Endothelial cell of umbilical vein (primary cell): ENCODE measurements around the gene RSPH6A. TPM values are rescaled to one million over a fixed set of nuclear protein-coding genes. Genes with fewer than 3 reads are reported as not detected.

ENCODE experiments used
- BruUV-seq: library from RNA; stranded (reverse); fragments of 400-500 nt; replicated peaks from 2 replicates; lab custom pipeline; 2021; lab: Mats Ljungman, UMichigan
- CTCF ChIA-PET: fragments of 300-600, 350-600 bp; sonication (Branson Sonifier 250); formaldehyde crosslinking; loops from one replicate; lab custom pipeline; 2021; ENCODE audit warnings: antibody characterized with exemption, inconsistent platforms; lab: Charles Lee
- POLR2A ChIA-PET: fragments of 300-600, 350-600 bp; sonication (Branson Sonifier 250); formaldehyde crosslinking; loops from one replicate; lab custom pipeline; 2021; ENCODE audit warnings: antibody characterized with exemption, inconsistent platforms; lab: Charles Lee
- DNase-seq: peaks from one replicate; pipeline ENCODE4 v3.0.0-alpha.2; 2011; ENCODE audit warnings: low read depth, low spot score
- FAIRE-seq: peaks from 2 replicates; lab custom pipeline; 2011; peaks lifted over from hg19 to GRCh38; lab: Jason Lieb, UNC
- H2AFZ ChIP-seq: 2 replicates; pipeline ENCODE4 v1.6.0; 2012; ENCODE audit warnings: low read depth, low read length, control low read depth, inconsistent platforms
- H3K27ac ChIP-seq: 2 replicates; pipeline ENCODE4 v1.5.1; 2011; ENCODE audit warnings: low read depth, mild to moderate bottlenecking, control low read depth, low read length, moderate library complexity; ENCODE audit not compliant: insufficient read depth
- H3K27me3 ChIP-seq, 2 experiments: 2 replicates each; pipeline versions ENCODE4 v1.6.0 to v1.6.1; 2011; ENCODE audit warnings: low read length in 2 of 2, mixed read lengths in 1 of 2; ENCODE audit not compliant: control insufficient read depth in 2 of 2, insufficient read depth in 2 of 2
- H3K36me3 ChIP-seq, 2 experiments: 2 replicates in 1 of 2; 3 replicates in 1 of 2; pipeline ENCODE4 v1.5.1; 2011; ENCODE audit warnings: low read length in 2 of 2, mild to moderate bottlenecking in 1 of 2, moderate library complexity in 1 of 2; ENCODE audit not compliant: control insufficient read depth in 2 of 2, insufficient read depth in 2 of 2; ENCODE audit errors: extremely low read depth in 1 of 2
- H3K4me1 ChIP-seq: 3 replicates; pipeline ENCODE4 v1.5.1; 2011; ENCODE audit warnings: mild to moderate bottlenecking, low read length; ENCODE audit not compliant: control insufficient read depth, insufficient read depth; ENCODE audit errors: extremely low read depth
- H3K4me2 ChIP-seq: 2 replicates; pipeline ENCODE4 v1.6.1; 2011; ENCODE audit warnings: low read length, control low read depth, mixed read lengths; ENCODE audit not compliant: insufficient read depth
- H3K4me3 ChIP-seq, 3 experiments: fragments of 200-600 bp in 1 of 3; sonication (generic), shearing (Covaris generic) in 1 of 3; replicated peaks in 1 of 3; 2 replicates each; pipeline ENCODE4 v1.5.1; 2011 to 2016; ENCODE audit warnings: control low read depth in 3 of 3, low read length in 3 of 3, mild to moderate bottlenecking in 2 of 3, inconsistent platforms in 1 of 3, low read depth in 1 of 3, moderate library complexity in 1 of 3; ENCODE audit not compliant: insufficient read depth in 1 of 3
- H3K79me2 ChIP-seq: 2 replicates; pipeline ENCODE4 v1.6.0; 2012; ENCODE audit warnings: low read length, inconsistent platforms; ENCODE audit not compliant: control insufficient read depth, insufficient read depth
- H3K9ac ChIP-seq: replicated peaks from 2 replicates; pipeline ENCODE3; 2011; ENCODE audit warnings: low read length, control low read depth; ENCODE audit not compliant: insufficient read depth; ENCODE audit errors: extremely low read depth
- H3K9me1 ChIP-seq: replicated peaks from 3 replicates; pipeline ENCODE4 v1.6.0; 2011; ENCODE audit warnings: mild to moderate bottlenecking, low read length; ENCODE audit not compliant: control insufficient read depth, insufficient read depth; ENCODE audit errors: extremely low read depth
- H3K9me3 ChIP-seq: replicated peaks from 2 replicates; pipeline ENCODE4 v1.5.1; 2012; ENCODE audit warnings: low read length, inconsistent platforms; ENCODE audit not compliant: control insufficient read depth, insufficient read depth
- H4K20me1 ChIP-seq: replicated peaks from 2 replicates; pipeline ENCODE3; 2011; ENCODE audit warnings: mild to moderate bottlenecking, low read length; ENCODE audit not compliant: control insufficient read depth, insufficient read depth; ENCODE audit errors: extremely low read depth
- EZH2 ChIP-seq: IDR thresholded peaks from 2 replicates; pipeline ENCODE4 v1.6.1; 2012; ENCODE audit warnings: borderline replicate concordance, low read depth, mild to moderate bottlenecking, moderate library complexity, low read length, inconsistent platforms; ENCODE audit not compliant: severe bottlenecking
- FOS ChIP-seq: IDR thresholded peaks from 2 replicates; pipeline ENCODE4 v1.6.1; 2011; ENCODE audit warnings: mild to moderate bottlenecking, low read length, moderate library complexity, borderline replicate concordance; ENCODE audit not compliant: insufficient read depth
- GATA2 ChIP-seq: IDR thresholded peaks from 2 replicates; pipeline ENCODE4 v1.7.0; 2011; ENCODE audit warnings: low read depth, mild to moderate bottlenecking, moderate library complexity, mixed read lengths, low read length; ENCODE audit not compliant: insufficient read length, insufficient read depth
- JUN ChIP-seq: IDR thresholded peaks from 2 replicates; pipeline ENCODE4 v1.6.1; 2011; ENCODE audit warnings: borderline replicate concordance, low read depth; ENCODE audit not compliant: insufficient read length, insufficient read depth
- MAX ChIP-seq: IDR thresholded peaks from 2 replicates; pipeline ENCODE4 v1.6.1; 2011; ENCODE audit not compliant: insufficient read depth, insufficient read length
- MYC ChIP-seq: IDR thresholded peaks from one replicate; pipeline ENCODE4 v1.6.1; 2011; ENCODE audit warnings: mild to moderate bottlenecking, low read depth, low read length
- POLR2A ChIP-seq: IDR thresholded peaks from 2 replicates; pipeline ENCODE4 v1.6.1; 2012; ENCODE audit warnings: low read depth, mild to moderate bottlenecking, control low read depth, low read length
- POLR2AphosphoS5 ChIP-seq: IDR thresholded peaks from 2 replicates; pipeline ENCODE4 v1.6.1; 2012; ENCODE audit warnings: low read depth, mild to moderate bottlenecking, control low read depth, low read length, moderate library complexity; ENCODE audit not compliant: insufficient read depth
- dilution Hi-C: fragments of 300-500 bp; cut with MboI; formaldehyde crosslinking; loops from one replicate; pipeline ENCODE4 v1.15.0; 2019; ENCODE audit warnings: low sequenced_read_pairs; ENCODE audit not compliant: extremely low pct_ligation_motif_present
- intact Hi-C: fragments of 100-400 bp; cut with micrococcal nuclease; formaldehyde crosslinking; loops from one replicate; pipeline ENCODE4 v1.10.0; 2022
- polyA plus RNA-seq, 4 experiments: library from polyadenylated mRNA; depleted of rRNA in 3 of 4; stranded (reverse) in 3 of 4; unstranded in 1 of 4; fragments of >200 nt; gene quantifications; 2 replicates each; pipeline versions ENCODE4 v1.2.1 to v1.2.3, GENCODE V29; 2011 to 2012; ENCODE audit warnings: missing spikeins in 1 of 4
- total RNA-seq: library from RNA; stranded (reverse); gene quantifications from 2 replicates; pipeline ENCODE4 v1.2.3, GENCODE V29; 2021
- TF ChIP-seq, protein P1 (sequence below), 2 donors: IDR thresholded peaks; 1 replicate in 1 of 2; 2 replicates in 1 of 2; pipeline ENCODE4 v1.5.1; 2011; ENCODE audit warnings: low read length in 2 of 2, mild to moderate bottlenecking in 2 of 2, moderate library complexity in 2 of 2, control low read depth in 1 of 2, inconsistent platforms in 1 of 2, low read depth in 1 of 2; ENCODE audit not compliant: insufficient read depth in 1 of 2; ENCODE audit errors: extremely low read depth in 1 of 2

The RSPH6A gene
- total and polyA plus RNA-seq, 2 donors (not counting 3 experiments of a cell fraction or from before 2014, with no cell fraction given) = 0.03 to 0.62 TPM

DNA sequence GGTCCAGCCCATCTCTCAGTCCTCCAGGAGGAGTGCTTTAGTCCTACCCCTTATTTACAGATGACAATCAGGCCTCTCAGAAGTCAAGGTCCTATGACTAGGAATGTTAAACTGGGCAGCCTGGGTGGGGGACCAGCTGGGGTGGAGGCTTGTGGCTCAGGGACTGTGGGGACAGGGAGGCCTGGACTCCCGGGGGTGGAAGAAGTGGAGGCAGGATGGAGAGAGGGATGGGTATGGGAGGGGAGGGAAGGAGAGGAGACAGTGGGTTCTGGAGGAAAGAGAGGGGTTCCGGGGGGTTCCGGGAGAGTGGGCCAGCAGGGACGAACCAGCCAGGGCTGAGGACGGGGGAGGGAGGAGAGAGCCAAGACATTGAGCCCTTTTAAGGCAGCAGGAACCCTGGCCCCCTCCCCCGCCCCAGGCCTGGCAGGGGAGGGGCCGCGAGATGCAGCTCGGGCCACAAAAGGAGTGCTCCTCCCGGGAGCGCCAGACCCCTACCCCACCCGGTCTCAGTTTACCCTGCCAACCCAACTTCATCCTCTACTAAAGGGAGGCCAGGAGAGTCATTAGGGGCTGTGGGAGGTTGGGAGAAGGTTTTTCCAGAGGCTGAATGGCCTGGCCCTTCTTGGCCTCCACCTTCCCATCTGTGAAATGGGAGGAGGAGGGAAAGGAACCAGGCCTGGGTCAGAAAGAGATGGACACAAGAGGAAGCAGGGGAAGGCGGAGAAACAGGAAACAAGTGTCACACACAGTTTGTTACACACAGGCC, 34.5 kb downstream of the RSPH6A start:
- no peak overlapping the region for H3K9ac ChIP-seq
- H3K79me2 ChIP-seq = no peaks in the 10 kb centered on the region
- no peak overlapping the region for H3K27ac ChIP-seq
- no peak for TF ChIP-seq JUN
- TF ChIP-seq POLR2A = no peak
- TF ChIP-seq FOS = no peak
- TF ChIP-seq POLR2AphosphoS5 = no peak
- TF ChIP-seq EZH2 = no peak
- no peak for TF ChIP-seq GATA2
- BruUV-seq = no TSS peak
- peaks cover 5% of the 10 kb centered on the region for H3K4me1 ChIP-seq
- ChIA-PET POLR2A (no interaction called here), CTCF (interaction anchor here (1.1 to 5.0 kb wide), 2 partner anchors 11 to 13 kb away, joined by 3 to 66 read pairs; partner anchors contain the start of gene SIX5)
- dilution Hi-C loops = no loop called here
- no peak overlapping the region for H3K4me2 ChIP-seq
- FAIRE-seq = no peak
- no peaks in the 10 kb centered on the region for H3K27me3 ChIP-seq
- no peaks in the 10 kb centered on the region for H4K20me1 ChIP-seq
- no peaks in the 10 kb centered on the region for H3K9me1 ChIP-seq
- no peak for DNase-seq
- H3K36me3 ChIP-seq = peaks cover 0 to 18% of the 10 kb centered on the region in 2 experiments
- H3K9me3 ChIP-seq = no peaks in the 10 kb centered on the region
- intact Hi-C loops = no loop called here
- H3K4me3 ChIP-seq = no peak overlapping the region
- H2AFZ ChIP-seq = no peak overlapping the region

DNA sequence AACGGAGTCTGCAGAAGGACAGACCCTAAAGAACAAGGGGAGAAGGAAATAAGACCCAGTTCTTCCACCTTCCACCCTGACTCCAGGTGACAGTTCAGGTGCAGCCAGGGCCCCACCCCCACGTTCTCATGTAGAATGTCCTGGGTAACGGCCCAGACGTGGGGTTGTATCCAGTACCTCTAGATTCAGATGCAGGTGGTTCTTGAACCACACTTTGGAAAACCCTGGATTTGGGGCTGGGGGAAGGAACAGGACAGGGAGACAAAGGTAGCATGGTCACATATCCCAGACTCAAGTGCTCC, 35.0 kb downstream of the RSPH6A start:
- no peak for FAIRE-seq
- CTCF ChIA-PET = interaction anchor here (5.0 kb wide), 1 partner anchor 10 kb away, joined by 66 read pairs; the partner anchor contains the start of gene SIX5

More for the DNA sequence above, 35.0 kb downstream of the RSPH6A start:
- Histone ChIP-seq H4K20me1 (no peaks in the 10 kb centered on the region), H3K27me3 (no peaks in the 10 kb centered on the region), H3K27ac (no peak overlapping the region), H3K9me3 (no peaks in the 10 kb centered on the region), H3K79me2 (no peaks in the 10 kb centered on the region), H3K4me3 (no peak overlapping the region), H2AFZ (no peak overlapping the region), H3K9me1 (no peaks in the 10 kb centered on the region), H3K9ac (no peak overlapping the region), H3K4me2 (no peak overlapping the region), H3K4me1 (peaks cover 5% of the 10 kb centered on the region), H3K36me3 (peaks cover 0 to 15% of the 10 kb centered on the region in 2 experiments)
- POLR2A ChIA-PET = no interaction called here
- TSS peak; percentile 1 for BruUV-seq
- no peak for DNase-seq
- no peak for TF ChIP-seq JUN
- TF ChIP-seq EZH2 = no peak
- TF ChIP-seq MYC = no peak
- no peak for TF ChIP-seq POLR2A
- no peak for TF ChIP-seq POLR2AphosphoS5
- TF ChIP-seq, protein P1, sequence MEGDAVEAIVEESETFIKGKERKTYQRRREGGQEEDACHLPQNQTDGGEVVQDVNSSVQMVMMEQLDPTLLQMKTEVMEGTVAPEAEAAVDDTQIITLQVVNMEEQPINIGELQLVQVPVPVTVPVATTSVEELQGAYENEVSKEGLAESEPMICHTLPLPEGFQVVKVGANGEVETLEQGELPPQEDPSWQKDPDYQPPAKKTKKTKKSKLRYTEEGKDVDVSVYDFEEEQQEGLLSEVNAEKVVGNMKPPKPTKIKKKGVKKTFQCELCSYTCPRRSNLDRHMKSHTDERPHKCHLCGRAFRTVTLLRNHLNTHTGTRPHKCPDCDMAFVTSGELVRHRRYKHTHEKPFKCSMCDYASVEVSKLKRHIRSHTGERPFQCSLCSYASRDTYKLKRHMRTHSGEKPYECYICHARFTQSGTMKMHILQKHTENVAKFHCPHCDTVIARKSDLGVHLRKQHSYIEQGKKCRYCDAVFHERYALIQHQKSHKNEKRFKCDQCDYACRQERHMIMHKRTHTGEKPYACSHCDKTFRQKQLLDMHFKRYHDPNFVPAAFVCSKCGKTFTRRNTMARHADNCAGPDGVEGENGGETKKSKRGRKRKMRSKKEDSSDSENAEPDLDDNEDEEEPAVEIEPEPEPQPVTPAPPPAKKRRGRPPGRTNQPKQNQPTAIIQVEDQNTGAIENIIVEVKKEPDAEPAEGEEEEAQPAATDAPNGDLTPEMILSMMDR (IDR thresholded peaks at IDR 0.05; ENCODE audit: extremely low read depth in 1 of 2, insufficient read depth in 1 of 2, low read depth in 1 of 2, low read length in 2 of 2) = no peak
- no peak for TF ChIP-seq MAX
- TF ChIP-seq FOS = no peak
- no peak for TF ChIP-seq GATA2
- dilution Hi-C loops = no loop called here
- intact Hi-C loops = no loop called here
